Thyroid gland (tissue), 4 donors: ENCODE measurements around the gene CHI3L1. TPM values are rescaled to one million over a fixed set of nuclear protein-coding genes. Genes with fewer than 3 reads are reported as not detected.

Experiments
- DNase-seq, 2 donors: peaks; one replicate each; pipeline ENCODE4 v3.0.0-alpha.2; 2019
- H3K27ac ChIP-seq, 3 donors: fragments of 200-600 bp; sonication (generic); 1 replicate in 2 of 3; 2 replicates in 1 of 3; pipeline ENCODE4 v1.5.1; 2016 to 2019; ENCODE audit warnings: mild to moderate bottlenecking in 1 of 3, moderate library complexity in 1 of 3
- H3K27me3 ChIP-seq: fragments of 200-600 bp; sonication (generic); one replicate; pipeline ENCODE4 v1.5.1; 2019
- H3K36me3 ChIP-seq, 2 donors: fragments of 200-600 bp; sonication (generic); one replicate each; pipeline ENCODE4 v1.5.1; 2016 to 2019
- H3K4me1 ChIP-seq, 2 donors: fragments of 200-600 bp; sonication (generic); one replicate each; pipeline ENCODE4 v1.5.1; 2017 to 2019
- H3K4me3 ChIP-seq, 3 donors: fragments of 200-600 bp; sonication (generic); replicated peaks in 1 of 3; 1 replicate in 2 of 3; 2 replicates in 1 of 3; pipeline ENCODE4 v1.5.1; 2016; ENCODE audit warnings: mild to moderate bottlenecking in 1 of 3
- H3K9me3 ChIP-seq: fragments of 200-600 bp; sonication (generic); one replicate; pipeline ENCODE4 v1.5.1; 2017
- POLR2A ChIP-seq, 2 donors: fragments of 450-650 bp; IDR thresholded peaks; one replicate each; pipeline ENCODE4 v1.6.1; 2017; ENCODE audit warnings: antibody characterized with exemption in 2 of 2, mild to moderate bottlenecking in 2 of 2, moderate library complexity in 1 of 2
- whole genome bisulfite sequencing, 2 donors: methylation state at CpG; one replicate each; pipeline ENCODE4 v1.1.5; 2017; 5-methylcytosine and 5-hydroxymethylcytosine counted together
- intact Hi-C: fragments of 100-400 bp; cut with DNase I; formaldehyde crosslinking; loops from one replicate; pipeline ENCODE4 v1.15.1; 2023
- total RNA-seq, 4 donors: library from RNA; depleted of rRNA; stranded (reverse); fragments of >200 nt; gene quantifications; one replicate each; pipeline ENCODE4 v1.2.3, GENCODE V29; 2016
- TF ChIP-seq, protein P1 (sequence below), 6 experiments: fragments of 200-600 bp in 3 of 6; fragments of 450-650 bp in 3 of 6; sonication (generic) in 3 of 6; IDR thresholded peaks; one replicate each; pipeline ENCODE4 v1.5.1; 2016 to 2019; ENCODE audit warnings: antibody characterized with exemption in 6 of 6, mild to moderate bottlenecking in 2 of 6, inconsistent platforms in 1 of 6, moderate library complexity in 1 of 6

The CHI3L1 gene
- total RNA-seq, 4 donors from 2014 or later = 1.2 to 42.9 (median 4.4) TPM

- no peak overlapping the region for H3K4me3 ChIP-seq
- TF ChIP-seq, protein P1, sequence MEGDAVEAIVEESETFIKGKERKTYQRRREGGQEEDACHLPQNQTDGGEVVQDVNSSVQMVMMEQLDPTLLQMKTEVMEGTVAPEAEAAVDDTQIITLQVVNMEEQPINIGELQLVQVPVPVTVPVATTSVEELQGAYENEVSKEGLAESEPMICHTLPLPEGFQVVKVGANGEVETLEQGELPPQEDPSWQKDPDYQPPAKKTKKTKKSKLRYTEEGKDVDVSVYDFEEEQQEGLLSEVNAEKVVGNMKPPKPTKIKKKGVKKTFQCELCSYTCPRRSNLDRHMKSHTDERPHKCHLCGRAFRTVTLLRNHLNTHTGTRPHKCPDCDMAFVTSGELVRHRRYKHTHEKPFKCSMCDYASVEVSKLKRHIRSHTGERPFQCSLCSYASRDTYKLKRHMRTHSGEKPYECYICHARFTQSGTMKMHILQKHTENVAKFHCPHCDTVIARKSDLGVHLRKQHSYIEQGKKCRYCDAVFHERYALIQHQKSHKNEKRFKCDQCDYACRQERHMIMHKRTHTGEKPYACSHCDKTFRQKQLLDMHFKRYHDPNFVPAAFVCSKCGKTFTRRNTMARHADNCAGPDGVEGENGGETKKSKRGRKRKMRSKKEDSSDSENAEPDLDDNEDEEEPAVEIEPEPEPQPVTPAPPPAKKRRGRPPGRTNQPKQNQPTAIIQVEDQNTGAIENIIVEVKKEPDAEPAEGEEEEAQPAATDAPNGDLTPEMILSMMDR (IDR thresholded peaks at IDR 0.05) = no peak
- no peak for TF ChIP-seq POLR2A (IDR thresholded peaks at IDR 0.05)
- peaks cover 8% of the 10 kb centered on the region in 2 donors for H3K4me1 ChIP-seq
- DNase-seq = no peak
- H3K36me3 ChIP-seq = no peaks in the 10 kb centered on the region
- intact Hi-C loops = no loop called here
- WGBS, 2 donors = 88% methylated on average over 9 of the region's 9 CpGs
- H3K9me3 ChIP-seq = no peaks in the 10 kb centered on the region
- no peaks in the 10 kb centered on the region for H3K27me3 ChIP-seq
- no peak overlapping the region for H3K27ac ChIP-seq
These were observed 27.4 kb downstream of the CHI3L1 start for GRCh38 chr1:203158960-203159665.

DNA sequence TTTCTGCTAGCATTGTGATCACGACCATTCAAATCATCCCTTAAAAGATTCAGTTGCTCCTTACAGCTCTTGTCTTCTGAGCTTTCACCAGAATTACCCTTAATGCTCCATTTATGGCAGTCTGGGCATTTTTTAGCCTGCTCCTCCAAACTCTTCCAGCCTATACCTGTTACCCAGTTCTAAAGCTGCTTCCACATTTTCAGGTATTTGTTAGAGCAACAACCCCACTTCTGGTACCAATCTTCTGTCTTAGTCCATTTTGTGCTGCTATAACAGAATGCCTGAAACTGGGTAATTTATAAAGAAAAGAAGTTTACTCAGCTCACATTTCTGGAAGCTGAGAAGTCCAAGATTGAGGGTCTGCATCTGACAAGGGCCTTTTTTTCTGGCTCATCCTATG is 28.1 kb downstream of the CHI3L1 start:
- peaks cover 15% of the 10 kb centered on the region in 2 donors for H3K4me1 ChIP-seq
- WGBS, 2 donors = 82 to 86% methylated on average over 1 of the region's 1 CpG

GRCh38 chr1:203156280-203156679 is 30.2 kb downstream of the CHI3L1 start:
- Histone ChIP-seq H3K4me3 (no peak overlapping the region), H3K27me3 (no peaks in the 10 kb centered on the region), H3K27ac (no peak overlapping the region), H3K9me3 (no peaks in the 10 kb centered on the region), H3K36me3 (no peaks in the 10 kb centered on the region), H3K4me1 (peaks cover 34 to 35% of the 10 kb centered on the region in 2 donors)
- TF ChIP-seq POLR2A (IDR thresholded peaks at IDR 0.05) = no peak
- TF ChIP-seq, protein P1 (IDR thresholded peaks at IDR 0.05) = no peak
- WGBS, 2 donors = 60 to 89% methylated on average over 1 of the region's 1 CpG
- intact Hi-C loops = no loop called here
- DNase-seq = no peak

More for the DNA sequence above, 28.1 kb downstream of the CHI3L1 start:
- TF ChIP-seq POLR2A (IDR thresholded peaks at IDR 0.05) = no peak
- TF ChIP-seq, protein P1 (IDR thresholded peaks at IDR 0.05) = no peak
- no peaks in the 10 kb centered on the region for H3K36me3 ChIP-seq
- H3K27ac ChIP-seq = no peak overlapping the region
- DNase-seq = no peak
- H3K27me3 ChIP-seq = no peaks in the 10 kb centered on the region
- no peak overlapping the region for H3K4me3 ChIP-seq
- intact Hi-C loops = no loop called here
- H3K9me3 ChIP-seq = no peaks in the 10 kb centered on the region

DNA sequence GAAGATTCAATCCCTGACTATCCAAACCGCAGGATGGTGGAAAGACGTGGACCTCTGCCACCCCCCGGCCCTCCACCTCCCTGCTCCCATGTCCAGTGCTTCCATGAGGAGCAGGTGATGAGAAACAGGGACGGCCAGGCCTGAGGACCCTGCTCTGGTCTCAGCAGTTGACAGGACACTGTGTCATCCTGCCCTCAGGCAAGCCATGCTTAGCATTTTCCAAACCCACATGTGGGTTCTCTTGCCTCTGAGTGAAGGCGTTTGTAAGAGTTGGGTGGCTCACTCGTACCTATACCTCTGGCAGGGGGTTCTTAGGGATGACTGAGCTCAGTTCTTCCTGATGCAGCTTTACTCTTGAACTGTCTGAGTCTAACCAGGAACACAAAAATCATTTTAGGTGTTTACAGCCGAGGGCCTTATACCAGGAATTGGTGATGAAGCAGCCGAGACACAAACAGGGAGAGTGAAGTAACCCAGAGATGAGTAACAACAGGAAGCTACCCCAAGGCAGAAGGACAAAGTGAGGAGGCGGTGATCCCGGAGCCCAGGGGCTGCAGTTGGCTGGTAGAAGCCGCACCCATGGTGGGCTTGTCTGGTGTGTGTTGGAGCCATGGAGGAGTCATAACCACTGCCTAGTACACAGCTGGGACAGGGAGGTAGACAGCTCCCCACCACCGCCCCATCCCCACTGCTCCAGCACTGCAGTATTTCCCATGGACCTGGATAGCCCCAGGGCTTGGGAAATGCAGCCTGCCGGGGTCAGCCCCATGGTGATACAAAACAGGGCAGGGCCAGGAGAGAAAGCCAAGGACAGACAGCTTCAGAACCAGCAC is 32.3 kb downstream of the CHI3L1 start:
- no peak overlapping the region for H3K4me3 ChIP-seq
- H3K27me3 ChIP-seq = no peaks in the 10 kb centered on the region
- no peaks in the 10 kb centered on the region for H3K9me3 ChIP-seq
- 68% methylated on average over 11 to 12 of the region's 13 CpGs for WGBS, 2 donors
- no peaks in the 10 kb centered on the region for H3K36me3 ChIP-seq
- no peak for DNase-seq
- peak overlapping the region; percentile 69 to 88 (median 83) for H3K27ac ChIP-seq
- intact Hi-C loops = no loop called here
- no peak for TF ChIP-seq POLR2A (IDR thresholded peaks at IDR 0.05)
- TF ChIP-seq, protein P1 (IDR thresholded peaks at IDR 0.05) = no peak
- H3K4me1 ChIP-seq = peaks cover 33 to 37% of the 10 kb centered on the region in 2 donors
